Mononuclear cell (primary cell): Measurements from ENCODE around the gene DPYSL3. TPM values are rescaled to one million over a fixed set of nuclear protein-coding genes. Genes with fewer than 3 reads are reported as not detected.

Source experiments
- H3K27me3 ChIP-seq: 2 replicates; pipeline ENCODE4 v1.6.0; 2011; ENCODE audit warnings: low read length, control low read depth; ENCODE audit not compliant: insufficient read depth
- H3K4me1 ChIP-seq: 2 replicates; pipeline ENCODE4 v1.5.1; 2011; ENCODE audit warnings: mild to moderate bottlenecking, low read length, control low read depth; ENCODE audit not compliant: insufficient read depth
- H3K4me3 ChIP-seq: 2 replicates; pipeline ENCODE4 v1.5.1; 2011; ENCODE audit warnings: mild to moderate bottlenecking, low read length, moderate library complexity
- H3K9me3 ChIP-seq: 2 replicates; pipeline ENCODE4 v1.5.1; 2011; ENCODE audit warnings: low read depth, mild to moderate bottlenecking, control low read depth, low read length
- total RNA-seq: library from RNA; depleted of rRNA; stranded (reverse); fragments of >200 nt; gene quantifications from one replicate; pipeline ENCODE4 v1.2.3, GENCODE V29; 2012

Gene DPYSL3
- total RNA-seq, 1 donor = 0.52 TPM

- Histone ChIP-seq H3K27me3 (no peaks in the 10 kb centered on the region), H3K4me1 (no peaks in the 10 kb centered on the region), H3K4me3 (no peak overlapping the region), H3K9me3 (no peaks in the 10 kb centered on the region)
Measured at GRCh38 chr5:147396070-147396823, 113.6 kb downstream of the DPYSL3 start.

GRCh38 chr5:147393874-147394672 is 115.8 kb downstream of the DPYSL3 start:
- Histone ChIP-seq H3K4me3 (no peak overlapping the region), H3K9me3 (no peaks in the 10 kb centered on the region), H3K4me1 (no peaks in the 10 kb centered on the region), H3K27me3 (no peaks in the 10 kb centered on the region)

GRCh38 chr5:147391781-147392180 is 118.1 kb downstream of the DPYSL3 start:
- Histone ChIP-seq H3K27me3 (no peaks in the 10 kb centered on the region), H3K9me3 (no peaks in the 10 kb centered on the region), H3K4me3 (no peak overlapping the region), H3K4me1 (no peaks in the 10 kb centered on the region)

- Histone ChIP-seq H3K4me3 (no peak overlapping the region), H3K27me3 (no peaks in the 10 kb centered on the region), H3K9me3 (no peaks in the 10 kb centered on the region), H3K4me1 (no peaks in the 10 kb centered on the region)
Measured at GRCh38 chr5:147390654-147391225, 119.1 kb downstream of the DPYSL3 start.

- no peak overlapping the region for H3K4me3 ChIP-seq
- no peaks in the 10 kb centered on the region for H3K27me3 ChIP-seq
- H3K4me1 ChIP-seq = no peaks in the 10 kb centered on the region
- no peaks in the 10 kb centered on the region for H3K9me3 ChIP-seq
Measured at GRCh38 chr5:147388184-147389108, 121.4 kb downstream of the DPYSL3 start.

- Histone ChIP-seq H3K4me3 (no peak overlapping the region), H3K4me1 (no peaks in the 10 kb centered on the region), H3K27me3 (no peaks in the 10 kb centered on the region), H3K9me3 (no peaks in the 10 kb centered on the region)
Measured at GRCh38 chr5:147387109-147387508, 122.8 kb downstream of the DPYSL3 start.

GRCh38 chr5:147384346-147385193 is 125.3 kb downstream of the DPYSL3 start:
- H3K27me3 ChIP-seq = no peaks in the 10 kb centered on the region
- no peak overlapping the region for H3K4me3 ChIP-seq
- H3K9me3 ChIP-seq = no peaks in the 10 kb centered on the region
- H3K4me1 ChIP-seq = no peaks in the 10 kb centered on the region

- no peak overlapping the region for H3K4me3 ChIP-seq
- H3K27me3 ChIP-seq = no peaks in the 10 kb centered on the region
- H3K9me3 ChIP-seq = no peaks in the 10 kb centered on the region
- no peaks in the 10 kb centered on the region for H3K4me1 ChIP-seq
Measured at GRCh38 chr5:147382776-147383175, 127.1 kb downstream of the DPYSL3 start.

GRCh38 chr5:147381555-147381954 is 128.3 kb downstream of the DPYSL3 start:
- Histone ChIP-seq H3K4me3 (no peak overlapping the region), H3K4me1 (no peaks in the 10 kb centered on the region), H3K27me3 (no peaks in the 10 kb centered on the region), H3K9me3 (no peaks in the 10 kb centered on the region)

GRCh38 chr5:147377682-147378081 is 132.2 kb downstream of the DPYSL3 start:
- no peaks in the 10 kb centered on the region for H3K27me3 ChIP-seq
- no peak overlapping the region for H3K4me3 ChIP-seq
- H3K4me1 ChIP-seq = no peaks in the 10 kb centered on the region
- H3K9me3 ChIP-seq = no peaks in the 10 kb centered on the region

GRCh38 chr5:147375151-147375550 is 134.7 kb downstream of the DPYSL3 start:
- no peaks in the 10 kb centered on the region for H3K9me3 ChIP-seq
- no peaks in the 10 kb centered on the region for H3K4me1 ChIP-seq
- no peak overlapping the region for H3K4me3 ChIP-seq
- no peaks in the 10 kb centered on the region for H3K27me3 ChIP-seq

GRCh38 chr5:147373328-147373727 is 136.5 kb downstream of the DPYSL3 start:
- no peak overlapping the region for H3K4me3 ChIP-seq
- no peaks in the 10 kb centered on the region for H3K27me3 ChIP-seq
- no peaks in the 10 kb centered on the region for H3K4me1 ChIP-seq
- no peaks in the 10 kb centered on the region for H3K9me3 ChIP-seq

- Histone ChIP-seq H3K4me1 (no peaks in the 10 kb centered on the region), H3K27me3 (no peaks in the 10 kb centered on the region), H3K4me3 (no peak overlapping the region), H3K9me3 (no peaks in the 10 kb centered on the region)
Measured at GRCh38 chr5:147372191-147372590, 137.7 kb downstream of the DPYSL3 start.

- Histone ChIP-seq H3K27me3 (no peaks in the 10 kb centered on the region), H3K9me3 (no peaks in the 10 kb centered on the region), H3K4me3 (no peak overlapping the region), H3K4me1 (no peaks in the 10 kb centered on the region)
Measured at GRCh38 chr5:147371290-147371689, 138.6 kb downstream of the DPYSL3 start.
